Measurements from ENCODE around the gene NMNAT3.

DNA sequence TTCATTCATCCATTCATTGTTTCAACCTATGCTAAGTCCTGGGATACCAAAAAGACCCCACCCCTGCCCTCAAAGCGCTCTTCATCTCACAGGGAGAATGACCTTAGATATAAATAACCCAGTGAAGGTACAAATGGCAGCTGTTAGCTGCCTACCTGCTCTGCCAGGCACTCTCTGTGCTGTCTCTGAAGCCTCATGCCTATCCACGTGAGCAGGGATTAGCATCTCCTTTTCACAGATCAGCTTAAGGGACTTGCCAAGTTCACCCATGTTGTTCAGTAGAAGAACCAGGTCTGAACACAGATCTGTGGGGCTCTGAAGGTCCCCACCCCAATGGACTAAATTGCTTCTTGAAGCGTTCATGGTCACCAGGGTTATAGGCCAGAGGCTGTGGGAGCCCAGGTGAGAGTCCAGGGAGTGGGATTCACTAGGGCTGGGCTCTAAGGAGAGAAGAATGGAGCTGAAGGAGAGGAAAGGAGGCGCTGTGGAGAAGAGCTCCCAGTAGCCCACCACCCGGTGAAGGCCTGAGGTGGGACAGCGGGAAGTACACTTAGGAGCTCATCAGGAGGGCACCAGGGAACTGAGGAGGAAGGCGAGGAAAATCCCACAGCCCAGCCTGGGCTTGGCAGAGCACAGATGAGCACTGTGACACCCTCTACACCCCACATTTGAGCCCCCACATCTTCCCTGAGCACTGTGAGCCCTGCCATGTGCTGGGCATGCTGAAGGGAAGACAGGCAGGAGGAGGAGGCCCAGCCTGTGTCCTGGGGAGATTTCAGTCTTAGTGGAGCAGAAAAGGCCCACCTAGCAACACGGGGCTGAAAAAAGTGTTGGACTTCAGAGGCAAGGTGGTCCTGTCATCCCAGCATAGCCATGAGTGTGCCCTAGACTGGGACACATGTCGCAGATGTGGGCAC, 158.6 kb downstream of the NMNAT3 start:
- no peak for TF ChIP-seq POLR2A (IDR thresholded peaks at IDR 0.05)
- TF ChIP-seq, protein P1, sequence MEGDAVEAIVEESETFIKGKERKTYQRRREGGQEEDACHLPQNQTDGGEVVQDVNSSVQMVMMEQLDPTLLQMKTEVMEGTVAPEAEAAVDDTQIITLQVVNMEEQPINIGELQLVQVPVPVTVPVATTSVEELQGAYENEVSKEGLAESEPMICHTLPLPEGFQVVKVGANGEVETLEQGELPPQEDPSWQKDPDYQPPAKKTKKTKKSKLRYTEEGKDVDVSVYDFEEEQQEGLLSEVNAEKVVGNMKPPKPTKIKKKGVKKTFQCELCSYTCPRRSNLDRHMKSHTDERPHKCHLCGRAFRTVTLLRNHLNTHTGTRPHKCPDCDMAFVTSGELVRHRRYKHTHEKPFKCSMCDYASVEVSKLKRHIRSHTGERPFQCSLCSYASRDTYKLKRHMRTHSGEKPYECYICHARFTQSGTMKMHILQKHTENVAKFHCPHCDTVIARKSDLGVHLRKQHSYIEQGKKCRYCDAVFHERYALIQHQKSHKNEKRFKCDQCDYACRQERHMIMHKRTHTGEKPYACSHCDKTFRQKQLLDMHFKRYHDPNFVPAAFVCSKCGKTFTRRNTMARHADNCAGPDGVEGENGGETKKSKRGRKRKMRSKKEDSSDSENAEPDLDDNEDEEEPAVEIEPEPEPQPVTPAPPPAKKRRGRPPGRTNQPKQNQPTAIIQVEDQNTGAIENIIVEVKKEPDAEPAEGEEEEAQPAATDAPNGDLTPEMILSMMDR (IDR thresholded peaks at IDR 0.05): no peak

Measured in Peyer's patch (tissue), 4 donors.